RWPE2 (cell line): ENCODE results near the gene CUL1.

Experiments
- ATAC-seq: fragments of 200-7000 bp; cut with Tn5 transposase; 3 replicates; pipeline ENCODE4 v1.9.1; 2021; ENCODE audit warnings: low read depth
- DNase-seq: peaks from one replicate; pipeline ENCODE4 v3.0.0-alpha.2; 2020; ENCODE audit warnings: low spot score
- H3K27ac ChIP-seq: fragments of 450-650 bp; 2 replicates; pipeline ENCODE4 v1.5.1; 2017; ENCODE audit warnings: mild to moderate bottlenecking; ENCODE audit not compliant: poor library complexity, severe bottlenecking
- H3K27me3 ChIP-seq: fragments of 250-450 bp; sonication (Bioruptor Pico); 2 replicates; pipeline ENCODE4 v1.5.1; 2021; ENCODE audit warnings: mild to moderate bottlenecking, moderate library complexity; ENCODE audit not compliant: insufficient read depth, poor library complexity, severe bottlenecking
- H3K36me3 ChIP-seq: fragments of 250-450 bp; sonication (Bioruptor Pico); 2 replicates; pipeline ENCODE4 v1.5.1; 2020; ENCODE audit warnings: low read depth, mild to moderate bottlenecking, moderate library complexity
- H3K4me1 ChIP-seq: fragments of 250-450 bp; sonication (Bioruptor Pico); 2 replicates; pipeline ENCODE4 v1.5.1; 2021; ENCODE audit warnings: mild to moderate bottlenecking, moderate library complexity; ENCODE audit not compliant: insufficient read depth, poor library complexity, severe bottlenecking
- H3K4me3 ChIP-seq: fragments of 250-450 bp; sonication (Bioruptor Pico); 2 replicates; pipeline ENCODE4 v1.5.1; 2021; ENCODE audit warnings: mild to moderate bottlenecking, moderate library complexity; ENCODE audit not compliant: severe bottlenecking
- H3K9me3 ChIP-seq: fragments of 250-450 bp; sonication (Bioruptor Pico); 2 replicates; pipeline ENCODE4 v1.5.1; 2021; ENCODE audit warnings: mild to moderate bottlenecking, moderate library complexity; ENCODE audit not compliant: severe bottlenecking
- TF ChIP-seq, protein P1 (sequence below): fragments of 450-650 bp; IDR thresholded peaks from one replicate; pipeline ENCODE4 v1.5.1; 2017; ENCODE audit warnings: mild to moderate bottlenecking, moderate library complexity; ENCODE audit not compliant: poor library complexity, severe bottlenecking

The CUL1 gene

GRCh38 chr7:148787571-148788295 lies 89.0 kb downstream of the CUL1 start:
- H3K27ac ChIP-seq = no peak overlapping the region
- ATAC-seq (no peak), DNase-seq (no peak)
- no peak overlapping the region for H3K4me3 ChIP-seq
- no peaks in the 10 kb centered on the region for H3K27me3 ChIP-seq
- peaks cover 15% of the 10 kb centered on the region for H3K4me1 ChIP-seq
- TF ChIP-seq, protein P1, sequence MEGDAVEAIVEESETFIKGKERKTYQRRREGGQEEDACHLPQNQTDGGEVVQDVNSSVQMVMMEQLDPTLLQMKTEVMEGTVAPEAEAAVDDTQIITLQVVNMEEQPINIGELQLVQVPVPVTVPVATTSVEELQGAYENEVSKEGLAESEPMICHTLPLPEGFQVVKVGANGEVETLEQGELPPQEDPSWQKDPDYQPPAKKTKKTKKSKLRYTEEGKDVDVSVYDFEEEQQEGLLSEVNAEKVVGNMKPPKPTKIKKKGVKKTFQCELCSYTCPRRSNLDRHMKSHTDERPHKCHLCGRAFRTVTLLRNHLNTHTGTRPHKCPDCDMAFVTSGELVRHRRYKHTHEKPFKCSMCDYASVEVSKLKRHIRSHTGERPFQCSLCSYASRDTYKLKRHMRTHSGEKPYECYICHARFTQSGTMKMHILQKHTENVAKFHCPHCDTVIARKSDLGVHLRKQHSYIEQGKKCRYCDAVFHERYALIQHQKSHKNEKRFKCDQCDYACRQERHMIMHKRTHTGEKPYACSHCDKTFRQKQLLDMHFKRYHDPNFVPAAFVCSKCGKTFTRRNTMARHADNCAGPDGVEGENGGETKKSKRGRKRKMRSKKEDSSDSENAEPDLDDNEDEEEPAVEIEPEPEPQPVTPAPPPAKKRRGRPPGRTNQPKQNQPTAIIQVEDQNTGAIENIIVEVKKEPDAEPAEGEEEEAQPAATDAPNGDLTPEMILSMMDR = no peak
- H3K9me3 ChIP-seq = no peaks in the 10 kb centered on the region
- peaks cover 92% of the 10 kb centered on the region for H3K36me3 ChIP-seq

- Histone ChIP-seq H3K4me1 (peaks cover 6% of the 10 kb centered on the region), H3K27ac (no peak overlapping the region), H3K27me3 (no peaks in the 10 kb centered on the region), H3K36me3 (peaks cover 99% of the 10 kb centered on the region), H3K9me3 (no peaks in the 10 kb centered on the region), H3K4me3 (no peak overlapping the region)
- ATAC-seq = no peak
- TF ChIP-seq, protein P1 = no peak
- DNase-seq = no peak
Observed at GRCh38 chr7:148789220-148789619, 90.5 kb downstream of the CUL1 start.

DNA sequence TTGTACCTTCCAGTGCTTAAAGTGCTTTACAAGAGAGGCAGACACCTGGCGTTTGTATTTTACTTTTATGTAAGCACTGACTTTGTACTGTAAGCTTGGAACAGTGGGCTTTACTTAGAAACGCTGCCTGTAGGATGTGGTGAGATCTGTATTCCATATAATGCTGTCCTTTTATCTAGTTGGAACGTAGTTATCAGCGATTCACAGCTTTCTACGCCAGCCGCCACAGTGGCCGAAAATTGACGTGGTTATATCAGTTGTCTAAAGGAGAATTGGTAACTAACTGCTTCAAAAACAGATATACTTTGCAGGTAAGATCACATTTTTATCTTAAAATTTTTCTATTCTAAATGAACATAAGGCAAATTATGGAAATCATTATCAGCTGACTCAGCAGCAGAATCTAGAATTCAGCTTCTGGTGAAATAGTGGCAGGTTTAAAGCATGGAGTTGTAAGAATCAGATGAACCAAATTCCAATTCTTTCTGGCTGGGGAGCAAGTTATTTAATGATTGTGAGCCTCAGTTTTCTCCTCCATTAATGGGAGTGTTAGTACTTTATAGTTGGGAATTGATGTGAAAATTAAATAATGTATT lies 91.5 kb downstream of the CUL1 start:
- Histone ChIP-seq H3K36me3 (peaks cover 99% of the 10 kb centered on the region), H3K4me1 (no peaks in the 10 kb centered on the region), H3K27me3 (no peaks in the 10 kb centered on the region), H3K9me3 (no peaks in the 10 kb centered on the region), H3K4me3 (no peak overlapping the region), H3K27ac (no peak overlapping the region)
- TF ChIP-seq, protein P1 = no peak
- DNase-seq (no peak), ATAC-seq (no peak)

DNA sequence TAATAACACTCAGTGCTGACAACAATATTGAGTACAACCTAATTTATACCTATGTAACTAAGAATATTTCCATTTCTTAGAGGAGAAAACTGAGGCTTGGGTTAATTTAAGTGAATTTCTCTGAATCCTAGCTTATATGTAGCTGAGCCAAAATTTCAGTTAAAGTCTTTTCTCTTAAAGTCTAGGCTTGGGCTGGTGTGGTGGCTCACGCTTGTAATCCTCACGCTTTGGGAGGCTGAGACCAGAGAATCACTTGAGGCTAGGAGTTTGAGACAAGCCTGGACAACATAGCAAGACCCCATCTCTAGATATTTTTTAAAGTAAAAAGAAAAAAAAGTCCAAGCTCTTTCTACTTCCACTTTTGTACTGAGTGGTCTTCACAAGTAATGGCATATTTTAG lies 92.1 kb downstream of the CUL1 start:
- TF ChIP-seq, protein P1 = no peak
- Histone ChIP-seq H3K27me3 (no peaks in the 10 kb centered on the region), H3K36me3 (peaks cover 97% of the 10 kb centered on the region), H3K27ac (no peak overlapping the region), H3K4me1 (no peaks in the 10 kb centered on the region), H3K9me3 (no peaks in the 10 kb centered on the region), H3K4me3 (no peak overlapping the region)
- ATAC-seq = no peak
- no peak for DNase-seq

GRCh38 chr7:148791546-148791945 lies 92.8 kb downstream of the CUL1 start:
- ATAC-seq (no peak), DNase-seq (no peak)
- TF ChIP-seq, protein P1 = no peak
- Histone ChIP-seq H3K4me1 (no peaks in the 10 kb centered on the region), H3K27me3 (no peaks in the 10 kb centered on the region), H3K36me3 (peaks cover 97% of the 10 kb centered on the region), H3K27ac (no peak overlapping the region), H3K9me3 (no peaks in the 10 kb centered on the region), H3K4me3 (no peak overlapping the region)
